ENCODE data around the gene SIM2.

GRCh38 chr21:36741506-36741905 lies 42.6 kb downstream of the SIM2 start:
- TF ChIP-seq, protein P1, sequence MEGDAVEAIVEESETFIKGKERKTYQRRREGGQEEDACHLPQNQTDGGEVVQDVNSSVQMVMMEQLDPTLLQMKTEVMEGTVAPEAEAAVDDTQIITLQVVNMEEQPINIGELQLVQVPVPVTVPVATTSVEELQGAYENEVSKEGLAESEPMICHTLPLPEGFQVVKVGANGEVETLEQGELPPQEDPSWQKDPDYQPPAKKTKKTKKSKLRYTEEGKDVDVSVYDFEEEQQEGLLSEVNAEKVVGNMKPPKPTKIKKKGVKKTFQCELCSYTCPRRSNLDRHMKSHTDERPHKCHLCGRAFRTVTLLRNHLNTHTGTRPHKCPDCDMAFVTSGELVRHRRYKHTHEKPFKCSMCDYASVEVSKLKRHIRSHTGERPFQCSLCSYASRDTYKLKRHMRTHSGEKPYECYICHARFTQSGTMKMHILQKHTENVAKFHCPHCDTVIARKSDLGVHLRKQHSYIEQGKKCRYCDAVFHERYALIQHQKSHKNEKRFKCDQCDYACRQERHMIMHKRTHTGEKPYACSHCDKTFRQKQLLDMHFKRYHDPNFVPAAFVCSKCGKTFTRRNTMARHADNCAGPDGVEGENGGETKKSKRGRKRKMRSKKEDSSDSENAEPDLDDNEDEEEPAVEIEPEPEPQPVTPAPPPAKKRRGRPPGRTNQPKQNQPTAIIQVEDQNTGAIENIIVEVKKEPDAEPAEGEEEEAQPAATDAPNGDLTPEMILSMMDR (IDR thresholded peaks at IDR 0.05 in 4 of 5, conservative IDR thresholded peaks at IDR 0.05 in 1 of 5) = no peak
- no peak for TF ChIP-seq POLR2A (IDR thresholded peaks at IDR 0.05)
